GM21737 (cell line): ENCODE measurements around the gene CEP131.
"Not testable (repeated sequence)": the region's sequence is repeated elsewhere in the genome, so short reads cannot be mapped to it uniquely, and the experiment has no call there.

ENCODE experiments used
- ATAC-seq: cut with Tn5 transposase; IDR thresholded peaks from one replicate; pipeline ENCODE4 v1.9.1; 2021; ENCODE audit warnings: mild to moderate bottlenecking, moderate library complexity; ENCODE audit not compliant: unreplicated experiment

CEP131 gene

GRCh38 chr17:81228834-81229665 lies 6.3 kb upstream of the CEP131 start:
- ATAC-seq = no peak

- ATAC-seq = no peak
Observed at GRCh38 chr17:81228420-81228819, 5.7 kb upstream of the CEP131 start.

GRCh38 chr17:81227630-81228029 lies 4.9 kb upstream of the CEP131 start:
- not testable (repeated sequence) for ATAC-seq

- no peak for ATAC-seq
Observed at GRCh38 chr17:81223762-81224130, 981 bp upstream of the CEP131 start.

GRCh38 chr17:81222620-81222905 lies 202 bp downstream of the CEP131 start:
- no peak for ATAC-seq

GRCh38 chr17:81221842-81222619 lies 734 bp downstream of the CEP131 start:
- no peak for ATAC-seq

GRCh38 chr17:81221371-81221841 lies 1.4 kb downstream of the CEP131 start:
- no peak for ATAC-seq

GRCh38 chr17:81219476-81220180 lies 3.1 kb downstream of the CEP131 start:
- no peak for ATAC-seq

GRCh38 chr17:81218991-81219390 lies 3.8 kb downstream of the CEP131 start:
- no peak for ATAC-seq

- no peak for ATAC-seq
Observed at GRCh38 chr17:81218459-81218858, 4.3 kb downstream of the CEP131 start.

- ATAC-seq = no peak
Observed at GRCh38 chr17:81217491-81217890, 5.3 kb downstream of the CEP131 start.

- no peak for ATAC-seq
Observed at GRCh38 chr17:81213978-81214377, 8.8 kb downstream of the CEP131 start.

GRCh38 chr17:81212365-81212764 lies 10.4 kb downstream of the CEP131 start:
- no peak for ATAC-seq

- ATAC-seq = no peak
Observed at GRCh38 chr17:81210868-81211267, 11.9 kb downstream of the CEP131 start.

GRCh38 chr17:81210466-81210865 lies 12.3 kb downstream of the CEP131 start:
- ATAC-seq = no peak

GRCh38 chr17:81209141-81209540 lies 13.6 kb downstream of the CEP131 start:
- ATAC-seq = no peak

- ATAC-seq = no peak
Observed at GRCh38 chr17:81208651-81209050, 14.1 kb downstream of the CEP131 start.

GRCh38 chr17:81207610-81208581 lies 14.9 kb downstream of the CEP131 start:
- no peak for ATAC-seq

GRCh38 chr17:81206657-81207056 lies 16.1 kb downstream of the CEP131 start:
- ATAC-seq = no peak

- ATAC-seq = no peak
Observed at GRCh38 chr17:81206166-81206565, 16.6 kb downstream of the CEP131 start.
